ENCODE measurements around the gene CACNA2D4. TPM values are rescaled to one million over a fixed set of nuclear protein-coding genes. Genes with fewer than 3 reads are reported as not detected.

Gene CACNA2D4
- total and polyA plus RNA-seq, 2 of the 13 experiments (the other 11 are each of a cell fraction or from before 2014, with no cell fraction given) = 14.2 to 136 TPM

GRCh38 chr12:1769809-1770494 lies 148.5 kb downstream of the CACNA2D4 start:
- in situ Hi-C loops (cut with HindIII; ENCODE audit: extremely low pct_ligation_motif_present, low pct_unique_long_range_greater_than_20kb) = no loop called here
- H3K9ac ChIP-seq (ENCODE audit: insufficient read depth, low read depth, low read length) = no peak overlapping the region
- H3K4me2 ChIP-seq (ENCODE audit: low read depth, low read length) = no peak overlapping the region
- no peaks in the 10 kb centered on the region for H3K27me3 ChIP-seq (ENCODE audit: control insufficient read depth in 1 of 2, insufficient read depth in 2 of 2, low read length in 2 of 2)
- DNase-seq (ENCODE audit: low spot score) (peak; percentile 43), FAIRE-seq (no peak), ATAC-seq (no peak)
- no peak overlapping the region for H3K27ac ChIP-seq (ENCODE audit: extremely low read length, insufficient read depth, low read length)
- H3K9me3 ChIP-seq (ENCODE audit: low read length) = no peaks in the 10 kb centered on the region
- no peak overlapping the region for H2AFZ ChIP-seq (ENCODE audit: low read length)
- POLR2A ChIA-PET = interaction anchor here (0.9 kb wide), 1 partner anchor 27 kb away, joined by 3 read pairs; no protein-coding TSS in a partner anchor
- no TSS peak for BruUV-seq (replicated peaks)
- CTCF ChIA-PET (ENCODE audit: low intra/inter-chr PET ratio, low total read pairs) = no interaction called here
- no peak overlapping the region for H3K4me3 ChIP-seq (replicated peaks in 1 of 3; ENCODE audit: insufficient read depth in 1 of 3, low read depth in 2 of 3, low read length in 3 of 3)
- H3K79me2 ChIP-seq (ENCODE audit: insufficient read depth, low read length) = peaks cover 91% of the 10 kb centered on the region
- peaks cover 3 to 48% of the 10 kb centered on the region in 2 experiments for H3K36me3 ChIP-seq (replicated peaks in 1 of 2; ENCODE audit: control insufficient read depth in 1 of 2, insufficient read depth in 2 of 2, low read length in 2 of 2)
- intact Hi-C loops (cut with micrococcal nuclease; ENCODE audit: unreplicated experiment) = loop anchor here (5.0 to 10.0 kb wide), 2 partner anchors 78 to 105 kb away; partner anchors contain the start of gene ADIPOR2
- H4K20me1 ChIP-seq (ENCODE audit: insufficient read depth, low read length) = no peaks in the 10 kb centered on the region
- no peak for TF ChIP-seq MTERF4 (CRISPR knock-in tag; IDR thresholded peaks at IDR 0.05)
- TF ChIP-seq ZFP90 (CRISPR knock-in tag; IDR thresholded peaks at IDR 0.05; ENCODE audit: borderline replicate concordance) = no peak
- TF ChIP-seq FOSL2 (CRISPR knock-in tag; IDR thresholded peaks at IDR 0.05) = peak; percentile 56
- TF ChIP-seq MATR3 (CRISPR knock-in tag; IDR thresholded peaks at IDR 0.05) = no peak
- peak; percentile 76 for TF ChIP-seq FOXA3 (CRISPR knock-in tag; IDR thresholded peaks at IDR 0.05)
- TF ChIP-seq SIN3A (IDR thresholded peaks at IDR 0.05; ENCODE audit: borderline replicate concordance, low read depth, low read length) = no peak
- no peak for TF ChIP-seq FOXA1 (IDR thresholded peaks at IDR 0.05)
- TF ChIP-seq FOXA1 (CRISPR knock-in tag; IDR thresholded peaks at IDR 0.05) = peak; percentile 74
- peak in 1 of 2 experiments; percentile 61; a peak in 2 of 4 replicates for TF ChIP-seq ATF4 (CRISPR knock-in tag; IDR thresholded peaks at IDR 0.05)
- TF ChIP-seq ARID3A (IDR thresholded peaks at IDR 0.05; ENCODE audit: low read depth, low read length) = peak; percentile 64; the same call in 1 of the 2 replicates
- no peak for TF ChIP-seq SOX13 (IDR thresholded peaks at IDR 0.05)
- peak in 1 of 2 experiments; percentile 16; a peak in 1 of 4 replicates for TF ChIP-seq SOX13 (CRISPR knock-in tag; conservative IDR thresholded peaks at IDR 0.05 in 1 of 2, IDR thresholded peaks at IDR 0.05 in 1 of 2)
- 0 out of 2 replicates have a peak, but pooled peaks have one; percentile 22 for TF ChIP-seq ARID5B (CRISPR knock-in tag; IDR thresholded peaks at IDR 0.05)
- TF ChIP-seq GATAD2A (CRISPR knock-in tag; IDR thresholded peaks at IDR 0.05) = peak; percentile 30; the same call in 1 of the 2 replicates
- no peak for TF ChIP-seq HNRNPLL (IDR thresholded peaks at IDR 0.05; ENCODE audit: low read depth, low read length, poor library complexity, severe bottlenecking)
- TF ChIP-seq ZNF629 (CRISPR knock-in tag; conservative IDR thresholded peaks at IDR 0.05) = no peak
- TF ChIP-seq ZNF207 (IDR thresholded peaks at IDR 0.05; ENCODE audit: borderline replicate concordance) = no peak
- no peak for TF ChIP-seq DNMT1 (CRISPR knock-in tag; IDR thresholded peaks at IDR 0.05)
- WGBS (ENCODE audit: low lambda C conversion rate) = 90% methylated on average over 8 of the region's 8 CpGs
- peaks cover 63% of the 10 kb centered on the region for H3K4me1 ChIP-seq (ENCODE audit: insufficient read depth, low read length)
